ENCODE results near the gene ARHGAP42. TPM values are rescaled to one million over a fixed set of nuclear protein-coding genes. Genes with fewer than 3 reads are reported as not detected.

ARHGAP42 gene
- total and polyA plus RNA-seq, 10 of the 15 experiments (the other 5 are each of a cell fraction or from before 2014, with no cell fraction given) = 1.8 to 6.3 (median 3.2) TPM

DNA sequence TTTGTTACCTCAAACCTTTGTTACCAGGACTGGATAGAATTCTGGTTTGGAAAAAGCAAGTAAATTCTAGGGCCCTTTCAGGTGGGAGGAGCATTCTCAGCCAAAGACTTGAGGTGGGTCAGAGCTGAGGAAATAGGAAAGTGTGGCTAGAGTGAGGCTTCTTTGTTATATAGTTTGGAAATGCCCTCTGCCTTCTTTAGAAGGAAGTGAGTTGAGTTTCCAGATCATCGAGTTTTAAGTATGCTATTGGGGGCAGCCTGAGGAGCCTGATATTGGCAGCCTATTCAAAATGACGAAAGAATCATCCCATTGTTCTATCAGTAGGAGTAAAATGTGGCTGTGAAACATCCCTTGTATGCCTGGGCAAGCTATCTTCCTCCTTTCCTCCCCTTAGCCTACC, 134.1 kb downstream of the ARHGAP42 start (continued):
- TF ChIP-seq TCF12 (IDR thresholded peaks at IDR 0.05; ENCODE audit: low read depth, low read length) = no peak
- TF ChIP-seq USF2 (IDR thresholded peaks at IDR 0.05; ENCODE audit: borderline replicate concordance, low read depth, low read length) = no peak
- TF ChIP-seq LARP7 (IDR thresholded peaks at IDR 0.05) = no peak
- TF ChIP-seq RUNX3 (IDR thresholded peaks at IDR 0.05; ENCODE audit: low read length) = no peak

GRCh38 chr11:100823360-100823759, 136.3 kb downstream of the ARHGAP42 start:
- no peak overlapping the region for H2AFZ ChIP-seq (ENCODE audit: control insufficient read depth, low read depth, low read length)
- no peak for DNase-seq (ENCODE audit: low read depth, low spot score)
- no peaks in the 10 kb centered on the region for H3K27me3 ChIP-seq (replicated peaks in 1 of 2; ENCODE audit: control insufficient read depth in 2 of 2, insufficient read depth in 2 of 2, low read length in 1 of 2)
- H3K27ac ChIP-seq (ENCODE audit: control insufficient read depth, insufficient read depth) = no peak overlapping the region
- in situ Hi-C loops (cut with MboI) = no loop called here
- no peaks in the 10 kb centered on the region for H3K36me3 ChIP-seq (ENCODE audit: control insufficient read depth in 2 of 2, insufficient read depth in 2 of 2, low read length in 1 of 2)
- 68% methylated on average over 1 of the region's 1 CpG for WGBS (ENCODE audit: insufficient coverage, insufficient replicate concordance, low lambda C conversion rate, missing lambda C conversion rate)
- H3K79me2 ChIP-seq (ENCODE audit: control insufficient read depth, insufficient read depth, low read length) = no peaks in the 10 kb centered on the region
- RAD21 ChIA-PET (ENCODE audit: unreplicated experiment) = no interaction called here
- no peaks in the 10 kb centered on the region for H4K20me1 ChIP-seq (ENCODE audit: control insufficient read depth, insufficient read depth)
- SMC1A ChIA-PET (ENCODE audit: uncharacterized antibody, unreplicated experiment) = no interaction called here
- BruUV-seq (replicated peaks) = no TSS peak
- POLR2A ChIA-PET = no interaction called here
- CTCF ChIA-PET = interaction anchor here (1.9 kb wide), 1 partner anchor 11 kb away, joined by 5 read pairs; no protein-coding TSS in a partner anchor
- ATAC-seq = no peak
- TF ChIP-seq BHLHE40 (IDR thresholded peaks at IDR 0.05; ENCODE audit: borderline replicate concordance in 1 of 2, low read depth in 2 of 2, low read length in 1 of 2) = no peak
- TF ChIP-seq HDGF (IDR thresholded peaks at IDR 0.05) = no peak
- no peak for TF ChIP-seq SRF (IDR thresholded peaks at IDR 0.05; ENCODE audit: low read depth in 2 of 2, low read length in 2 of 2)
- no peak for TF ChIP-seq ZNF217 (IDR thresholded peaks at IDR 0.05)
- TF ChIP-seq TCF7 (IDR thresholded peaks at IDR 0.05; ENCODE audit: borderline replicate concordance) = no peak
- TF ChIP-seq, protein P1, sequence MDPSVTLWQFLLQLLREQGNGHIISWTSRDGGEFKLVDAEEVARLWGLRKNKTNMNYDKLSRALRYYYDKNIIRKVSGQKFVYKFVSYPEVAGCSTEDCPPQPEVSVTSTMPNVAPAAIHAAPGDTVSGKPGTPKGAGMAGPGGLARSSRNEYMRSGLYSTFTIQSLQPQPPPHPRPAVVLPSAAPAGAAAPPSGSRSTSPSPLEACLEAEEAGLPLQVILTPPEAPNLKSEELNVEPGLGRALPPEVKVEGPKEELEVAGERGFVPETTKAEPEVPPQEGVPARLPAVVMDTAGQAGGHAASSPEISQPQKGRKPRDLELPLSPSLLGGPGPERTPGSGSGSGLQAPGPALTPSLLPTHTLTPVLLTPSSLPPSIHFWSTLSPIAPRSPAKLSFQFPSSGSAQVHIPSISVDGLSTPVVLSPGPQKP (IDR thresholded peaks at IDR 0.05; ENCODE audit: low read depth, low read length) = no peak
- no peak for TF ChIP-seq CHD4 (IDR thresholded peaks at IDR 0.05)
- no peak for TF ChIP-seq HCFC1 (IDR thresholded peaks at IDR 0.05; ENCODE audit: low read length)
- TF ChIP-seq EZH2 (IDR thresholded peaks at IDR 0.05; ENCODE audit: borderline replicate concordance, control insufficient read depth, low read depth, low read length) = no peak
- no peak for TF ChIP-seq IKZF1 (conservative IDR thresholded peaks at IDR 0.05)
- no peak for TF ChIP-seq RFX5 (IDR thresholded peaks at IDR 0.05; ENCODE audit: low read depth, low read length)
- no peaks in the 10 kb centered on the region for H3K4me1 ChIP-seq (ENCODE audit: control insufficient read depth, insufficient read depth, low read length)
- no peak overlapping the region for H3K4me2 ChIP-seq (ENCODE audit: control insufficient read depth, insufficient read depth)
- H3K9me3 ChIP-seq (replicated peaks; ENCODE audit: control insufficient read depth, insufficient read depth, low read length) = no peaks in the 10 kb centered on the region
- no peak overlapping the region for H3K4me3 ChIP-seq
- FAIRE-seq = no peak
- intact Hi-C loops (cut with micrococcal nuclease; ENCODE audit: unreplicated experiment) = no loop called here
- H3K9ac ChIP-seq (ENCODE audit: control insufficient read depth, insufficient read depth, low read length) = no peak overlapping the region

All from GM12878 (cell line).